Skin of body (tissue), 2 donors: Measurements from ENCODE around the gene KRTAP5-1. TPM values are rescaled to one million over a fixed set of nuclear protein-coding genes. Genes with fewer than 3 reads are reported as not detected.

Source experiments
- DNase-seq: peaks from one replicate; lab custom pipeline; 2025; lab: John Stamatoyannopoulos, UW
- total RNA-seq: library from RNA; depleted of rRNA; stranded (reverse); fragments of >200 nt; gene quantifications from one replicate; pipeline ENCODE4 v1.2.3, GENCODE V29; 2014

Gene KRTAP5-1
- total RNA-seq, 1 donor from 2014 or later = 0.30 TPM

- peak; percentile 76 for DNase-seq
Measured at GRCh38 chr11:1572197-1573076, 12.6 kb downstream of the KRTAP5-1 start, which contains the start of gene DUSP8. DUSP8 (minus strand) TSS chr11:1572271; CDS start chr11:1565826, 6,445 bp downstream.

GRCh38 chr11:1571760-1572196, 13.3 kb downstream of the KRTAP5-1 start:
- DNase-seq = no peak

GRCh38 chr11:1570896-1571759, 14.0 kb downstream of the KRTAP5-1 start:
- DNase-seq = no peak

- no peak for DNase-seq
Measured at GRCh38 chr11:1570531-1570895, 14.6 kb downstream of the KRTAP5-1 start.

GRCh38 chr11:1570001-1570453, 15.1 kb downstream of the KRTAP5-1 start:
- no peak for DNase-seq

GRCh38 chr11:1569251-1569780, 15.8 kb downstream of the KRTAP5-1 start:
- no peak for DNase-seq

- no peak for DNase-seq
Measured at GRCh38 chr11:1568441-1568911, 16.6 kb downstream of the KRTAP5-1 start.

GRCh38 chr11:1567721-1568100, 17.4 kb downstream of the KRTAP5-1 start:
- no peak for DNase-seq

- no peak for DNase-seq
Measured at GRCh38 chr11:1567052-1567720, 17.9 kb downstream of the KRTAP5-1 start.

- no peak for DNase-seq
Measured at GRCh38 chr11:1566381-1567051, 18.6 kb downstream of the KRTAP5-1 start.

GRCh38 chr11:1565904-1566247, 19.2 kb downstream of the KRTAP5-1 start:
- DNase-seq = no peak

- no peak for DNase-seq
Measured at GRCh38 chr11:1565173-1565903, 19.7 kb downstream of the KRTAP5-1 start.

GRCh38 chr11:1564535-1565172, 20.4 kb downstream of the KRTAP5-1 start:
- DNase-seq = peak; percentile 34

- DNase-seq = no peak
Measured at GRCh38 chr11:1563697-1564534, 21.2 kb downstream of the KRTAP5-1 start.

- DNase-seq = no peak
Measured at GRCh38 chr11:1563149-1563638, 21.9 kb downstream of the KRTAP5-1 start.

GRCh38 chr11:1562469-1563148, 22.5 kb downstream of the KRTAP5-1 start:
- DNase-seq = no peak

- no peak for DNase-seq
Measured at GRCh38 chr11:1561955-1562354, 23.1 kb downstream of the KRTAP5-1 start.

- no peak for DNase-seq
Measured at GRCh38 chr11:1561266-1561665, 23.8 kb downstream of the KRTAP5-1 start.
